ENCODE results near the gene EPHA1.

DNA sequence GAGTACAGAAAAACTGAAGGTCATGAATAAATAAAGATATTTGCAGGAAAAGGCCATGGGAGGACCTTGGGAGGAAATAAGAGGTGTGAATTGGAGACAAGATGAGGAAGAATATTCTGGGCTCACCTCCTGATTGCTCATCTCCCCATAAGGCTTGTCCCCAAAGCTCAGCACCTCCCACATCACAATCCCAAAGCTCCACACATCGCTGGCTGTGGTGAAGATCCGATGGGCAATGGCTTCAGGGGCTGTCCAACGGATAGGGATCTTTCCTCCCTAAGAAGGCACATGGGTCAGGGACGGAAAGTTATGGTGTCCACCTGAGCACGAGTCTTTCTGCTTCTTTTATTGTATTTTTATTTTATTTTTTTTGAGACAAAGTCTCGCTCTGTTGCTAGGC is 14.6 kb downstream of the EPHA1 start:
- TF ChIP-seq POLR2A (IDR thresholded peaks at IDR 0.05; ENCODE audit: low read depth) (no peak), EP300 (IDR thresholded peaks at IDR 0.05) (no peak)
- TF ChIP-seq, protein P1, sequence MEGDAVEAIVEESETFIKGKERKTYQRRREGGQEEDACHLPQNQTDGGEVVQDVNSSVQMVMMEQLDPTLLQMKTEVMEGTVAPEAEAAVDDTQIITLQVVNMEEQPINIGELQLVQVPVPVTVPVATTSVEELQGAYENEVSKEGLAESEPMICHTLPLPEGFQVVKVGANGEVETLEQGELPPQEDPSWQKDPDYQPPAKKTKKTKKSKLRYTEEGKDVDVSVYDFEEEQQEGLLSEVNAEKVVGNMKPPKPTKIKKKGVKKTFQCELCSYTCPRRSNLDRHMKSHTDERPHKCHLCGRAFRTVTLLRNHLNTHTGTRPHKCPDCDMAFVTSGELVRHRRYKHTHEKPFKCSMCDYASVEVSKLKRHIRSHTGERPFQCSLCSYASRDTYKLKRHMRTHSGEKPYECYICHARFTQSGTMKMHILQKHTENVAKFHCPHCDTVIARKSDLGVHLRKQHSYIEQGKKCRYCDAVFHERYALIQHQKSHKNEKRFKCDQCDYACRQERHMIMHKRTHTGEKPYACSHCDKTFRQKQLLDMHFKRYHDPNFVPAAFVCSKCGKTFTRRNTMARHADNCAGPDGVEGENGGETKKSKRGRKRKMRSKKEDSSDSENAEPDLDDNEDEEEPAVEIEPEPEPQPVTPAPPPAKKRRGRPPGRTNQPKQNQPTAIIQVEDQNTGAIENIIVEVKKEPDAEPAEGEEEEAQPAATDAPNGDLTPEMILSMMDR (IDR thresholded peaks at IDR 0.05), result no peak
